ENCODE measurements around the gene TNIP2.

DNA sequence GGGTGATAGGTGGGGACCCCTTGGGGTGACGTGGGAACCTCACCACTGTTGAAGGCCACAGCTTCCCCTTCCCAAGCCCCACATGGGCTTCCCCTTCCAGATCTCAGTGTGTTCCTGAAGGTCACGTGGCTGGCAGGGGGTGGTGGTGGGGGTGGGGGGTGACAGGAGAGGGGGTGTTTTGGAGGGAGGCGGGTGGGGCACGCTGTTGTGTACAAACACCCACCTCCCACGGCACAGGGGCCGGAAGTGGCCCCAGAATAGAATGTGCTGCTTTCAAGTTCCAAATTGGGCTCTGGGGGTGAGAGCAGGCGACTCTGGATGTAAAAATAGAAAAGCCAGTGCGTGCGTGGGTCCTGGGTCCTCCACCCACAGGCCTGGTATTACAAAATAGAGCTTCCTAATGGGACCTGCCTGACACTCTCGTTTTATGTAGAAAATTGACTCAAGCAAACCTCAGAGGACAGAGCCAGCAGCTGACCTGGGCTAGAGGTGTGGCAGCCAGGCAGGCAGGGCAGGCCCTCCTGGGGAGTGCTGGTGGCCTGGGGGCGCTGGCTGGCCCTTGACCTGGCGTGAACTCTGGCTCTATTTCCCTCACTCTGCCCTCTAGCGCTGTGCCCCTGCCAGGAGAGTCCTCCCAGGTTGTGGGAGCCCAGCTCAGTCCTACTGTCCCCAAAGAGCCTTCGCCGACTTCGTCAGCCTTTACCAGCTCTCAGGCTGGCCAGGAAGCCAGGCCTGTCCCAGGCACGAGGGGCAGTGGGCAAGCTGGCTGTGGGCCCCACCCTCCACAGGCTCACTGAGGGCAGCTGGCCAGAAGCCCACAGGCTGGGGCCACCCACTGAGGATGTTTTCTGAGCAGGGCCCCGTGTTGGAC, 31.3 kb upstream of the TNIP2 start:
- TF ChIP-seq, protein P1, sequence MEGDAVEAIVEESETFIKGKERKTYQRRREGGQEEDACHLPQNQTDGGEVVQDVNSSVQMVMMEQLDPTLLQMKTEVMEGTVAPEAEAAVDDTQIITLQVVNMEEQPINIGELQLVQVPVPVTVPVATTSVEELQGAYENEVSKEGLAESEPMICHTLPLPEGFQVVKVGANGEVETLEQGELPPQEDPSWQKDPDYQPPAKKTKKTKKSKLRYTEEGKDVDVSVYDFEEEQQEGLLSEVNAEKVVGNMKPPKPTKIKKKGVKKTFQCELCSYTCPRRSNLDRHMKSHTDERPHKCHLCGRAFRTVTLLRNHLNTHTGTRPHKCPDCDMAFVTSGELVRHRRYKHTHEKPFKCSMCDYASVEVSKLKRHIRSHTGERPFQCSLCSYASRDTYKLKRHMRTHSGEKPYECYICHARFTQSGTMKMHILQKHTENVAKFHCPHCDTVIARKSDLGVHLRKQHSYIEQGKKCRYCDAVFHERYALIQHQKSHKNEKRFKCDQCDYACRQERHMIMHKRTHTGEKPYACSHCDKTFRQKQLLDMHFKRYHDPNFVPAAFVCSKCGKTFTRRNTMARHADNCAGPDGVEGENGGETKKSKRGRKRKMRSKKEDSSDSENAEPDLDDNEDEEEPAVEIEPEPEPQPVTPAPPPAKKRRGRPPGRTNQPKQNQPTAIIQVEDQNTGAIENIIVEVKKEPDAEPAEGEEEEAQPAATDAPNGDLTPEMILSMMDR (IDR thresholded peaks at IDR 0.05; ENCODE audit: insufficient read depth, low read length, poor library complexity, severe bottlenecking), result no peak
- TF ChIP-seq EZH2phosphoT487 (conservative IDR thresholded peaks at IDR 0.05; ENCODE audit: low read length), result no peak
